SU-DHL-6 (cell line): Measurements from ENCODE around the gene TEC.
A peak's percentile ranks its signal among the peaks of the same experiment; 100 is the strongest.

ENCODE experiments used
- H2AFZ ChIP-seq: fragments of 200-600 bp; sonication (generic); 2 replicates; pipeline ENCODE4 v1.6.1; 2014; ENCODE audit warnings: low read depth, mild to moderate bottlenecking, moderate library complexity, mixed read lengths, antibody characterized with exemption, low read length; ENCODE audit not compliant: severe bottlenecking
- H3F3A ChIP-seq: fragments of 200-600 bp; shearing (Covaris generic); 2 replicates; pipeline ENCODE4 v1.6.0; 2016; ENCODE audit warnings: antibody characterized with exemption, mild to moderate bottlenecking; ENCODE audit not compliant: insufficient read depth
- H3K27ac ChIP-seq: fragments of 200-600 bp; sonication (generic); 2 replicates; pipeline ENCODE4 v1.5.1; 2016; ENCODE audit warnings: low read depth, mild to moderate bottlenecking, low read length, moderate library complexity, mixed read lengths
- H3K27me3 ChIP-seq: fragments of 200-600 bp; sonication (generic), shearing (Covaris generic); 2 replicates; pipeline ENCODE4 v1.6.0; 2014; ENCODE audit warnings: mild to moderate bottlenecking, low read length
- H3K36me3 ChIP-seq: fragments of 200-600 bp; sonication (generic); 2 replicates; pipeline ENCODE4 v1.6.1; 2014; ENCODE audit warnings: mild to moderate bottlenecking, low read length, mixed read lengths
- H3K4me2 ChIP-seq: fragments of 300-600, 200-600 bp; shearing (Covaris generic), sonication (generic); 2 replicates; pipeline ENCODE4 v1.6.0; 2014; ENCODE audit warnings: low read length, low read depth, mild to moderate bottlenecking; ENCODE audit not compliant: poor library complexity, severe bottlenecking
- H3K4me3 ChIP-seq: fragments of 200-600 bp; sonication (generic); 2 replicates; pipeline ENCODE4 v1.5.1; 2014; ENCODE audit warnings: antibody characterized with exemption, low read length, mild to moderate bottlenecking, mixed read lengths; ENCODE audit not compliant: insufficient read depth, poor library complexity, severe bottlenecking
- H3K79me2 ChIP-seq: fragments of 200-600 bp; sonication (generic); 2 replicates; pipeline ENCODE4 v1.6.1; 2014; ENCODE audit warnings: mild to moderate bottlenecking, low read length, moderate library complexity; ENCODE audit not compliant: insufficient read depth
- H3K9ac ChIP-seq: fragments of 200-600 bp; sonication (generic); 2 replicates; pipeline ENCODE4 v1.7.0; 2014; ENCODE audit warnings: mild to moderate bottlenecking, low read length
- H3K9me2 ChIP-seq: fragments of 200-600 bp; sonication (generic); replicated peaks from 2 replicates; pipeline ENCODE4 v1.6.1; 2014; ENCODE audit warnings: low read length; ENCODE audit not compliant: insufficient read depth
- H3K9me3 ChIP-seq: fragments of 200-600 bp; sonication (generic); 2 replicates; pipeline ENCODE4 v1.6.1; 2014; ENCODE audit warnings: low read length, mixed read lengths; ENCODE audit not compliant: insufficient read depth
- H4K20me1 ChIP-seq: fragments of 200-600 bp; sonication (generic); 2 replicates; pipeline ENCODE4 v1.6.1; 2014; ENCODE audit warnings: low read depth, mild to moderate bottlenecking, antibody characterized with exemption, low read length, moderate library complexity, mixed read lengths
- CTCF ChIP-seq: fragments of 200-600 bp; sonication (generic); IDR thresholded peaks from one replicate; pipeline ENCODE4 v1.5.1; 2017; ENCODE audit warnings: antibody characterized with exemption, mild to moderate bottlenecking, low read length, moderate library complexity; ENCODE audit not compliant: insufficient read depth, poor library complexity, severe bottlenecking
- EZH2phosphoT487 ChIP-seq: fragments of 200-600 bp; sonication (generic), shearing (Covaris generic); conservative IDR thresholded peaks from 2 replicates; pipeline ENCODE4 v1.6.1; 2018; ENCODE audit warnings: mild to moderate bottlenecking, antibody characterized with exemption, low read length, moderate library complexity, mixed read lengths

TEC gene

GRCh38 chr4:48139691-48140090, 129.9 kb downstream of the TEC start:
- no peaks in the 10 kb centered on the region for H3K9me2 ChIP-seq
- no peak overlapping the region for H3K4me3 ChIP-seq
- H2AFZ ChIP-seq: no peak overlapping the region
- peaks cover 38% of the 10 kb centered on the region for H3F3A ChIP-seq
- H3K9ac ChIP-seq: no peak overlapping the region
- peaks cover 35% of the 10 kb centered on the region for H3K36me3 ChIP-seq
- H4K20me1 ChIP-seq: no peaks in the 10 kb centered on the region
- H3K9me3 ChIP-seq: no peaks in the 10 kb centered on the region
- H3K4me2 ChIP-seq: peak overlapping the region; percentile 44
- TF ChIP-seq CTCF: no peak
- no peaks in the 10 kb centered on the region for H3K27me3 ChIP-seq
- no peaks in the 10 kb centered on the region for H3K79me2 ChIP-seq
- peak overlapping the region; percentile 75 for H3K27ac ChIP-seq

- no peak overlapping the region for H2AFZ ChIP-seq
- peak overlapping the region; percentile 44 for H3K4me2 ChIP-seq
- H3K27me3 ChIP-seq: no peaks in the 10 kb centered on the region
- no peaks in the 10 kb centered on the region for H3K9me2 ChIP-seq
- peaks cover 38% of the 10 kb centered on the region for H3F3A ChIP-seq
- H4K20me1 ChIP-seq: no peaks in the 10 kb centered on the region
- H3K4me3 ChIP-seq: no peak overlapping the region
- H3K9me3 ChIP-seq: no peaks in the 10 kb centered on the region
- H3K79me2 ChIP-seq: no peaks in the 10 kb centered on the region
- H3K27ac ChIP-seq: peak overlapping the region; percentile 75
- H3K9ac ChIP-seq: no peak overlapping the region
- no peak for TF ChIP-seq EZH2phosphoT487
- peaks cover 39% of the 10 kb centered on the region for H3K36me3 ChIP-seq
These were observed 130.7 kb downstream of the TEC start for GRCh38 chr4:48138936-48139335.

GRCh38 chr4:48138511-48138910, 131.1 kb downstream of the TEC start:
- H2AFZ ChIP-seq: no peak overlapping the region
- no peaks in the 10 kb centered on the region for H3K79me2 ChIP-seq
- no peaks in the 10 kb centered on the region for H3K27me3 ChIP-seq
- peak overlapping the region; percentile 44 for H3K4me2 ChIP-seq
- peak overlapping the region; percentile 75 for H3K27ac ChIP-seq
- TF ChIP-seq CTCF: no peak
- TF ChIP-seq EZH2phosphoT487: no peak
- peaks cover 36% of the 10 kb centered on the region for H3F3A ChIP-seq
- H3K4me3 ChIP-seq: no peak overlapping the region
- no peaks in the 10 kb centered on the region for H4K20me1 ChIP-seq
- H3K9me3 ChIP-seq: no peaks in the 10 kb centered on the region
- H3K9ac ChIP-seq: no peak overlapping the region
- H3K9me2 ChIP-seq: no peaks in the 10 kb centered on the region
- peaks cover 43% of the 10 kb centered on the region for H3K36me3 ChIP-seq

GRCh38 chr4:48137846-48138245, 131.8 kb downstream of the TEC start:
- H3K9ac ChIP-seq: no peak overlapping the region

More at GRCh38 chr4:48137846-48138245, 131.8 kb downstream of the TEC start:
- Histone ChIP-seq H3K27ac (peak overlapping the region; percentile 14; the same call in 1 of the 2 replicates), H3K79me2 (no peaks in the 10 kb centered on the region), H3F3A (peaks cover 29% of the 10 kb centered on the region), H2AFZ (no peak overlapping the region), H3K9me3 (no peaks in the 10 kb centered on the region), H3K4me3 (no peak overlapping the region), H3K9me2 (no peaks in the 10 kb centered on the region), H3K4me2 (no peak overlapping the region), H3K36me3 (peaks cover 44% of the 10 kb centered on the region), H4K20me1 (no peaks in the 10 kb centered on the region), H3K27me3 (no peaks in the 10 kb centered on the region)
- TF ChIP-seq EZH2phosphoT487: no peak
- no peak for TF ChIP-seq CTCF
